Left renal cortex interstitium (tissue), 4 donors: ENCODE measurements around the gene DSTN. TPM values are rescaled to one million over a fixed set of nuclear protein-coding genes. Genes with fewer than 3 reads are reported as not detected.

Experiments
- DNase-seq, 4 donors: peaks; one replicate each; pipeline ENCODE4 v3.0.0-alpha.2; 2013; ENCODE audit warnings: low read depth in 4 of 4, low spot score in 2 of 4, missing footprints in 1 of 4
- polyA plus RNA-seq, 4 donors: library from polyadenylated mRNA; unstranded; fragments of 120-200 nt; gene quantifications; one replicate each; pipeline ENCODE4 v1.2.1, GENCODE V29; 2013; ENCODE audit not compliant: insufficient read length in 4 of 4

Gene DSTN
- polyA plus RNA-seq, 4 donors, result 319 to 426 (median 377) TPM

GRCh38 chr20:17610566-17611289 lies 40.9 kb downstream of the DSTN start:
- DNase-seq, result no peak

GRCh38 chr20:17611290-17611539 lies 41.3 kb downstream of the DSTN start:
- DNase-seq, result no peak

GRCh38 chr20:17611540-17612286 lies 41.8 kb downstream of the DSTN start:
- DNase-seq, result no peak

- DNase-seq, result no peak
Measured at GRCh38 chr20:17612287-17612991, 42.6 kb downstream of the DSTN start.

- no peak for DNase-seq
Measured at GRCh38 chr20:17612992-17613327, 43.1 kb downstream of the DSTN start.

- no peak for DNase-seq
Measured at GRCh38 chr20:17613328-17614175, 43.7 kb downstream of the DSTN start.

GRCh38 chr20:17614176-17614811 lies 44.4 kb downstream of the DSTN start:
- no peak for DNase-seq

GRCh38 chr20:17614812-17615644 lies 45.2 kb downstream of the DSTN start:
- DNase-seq, result no peak

- DNase-seq, result no peak
Measured at GRCh38 chr20:17615645-17616479, 46.0 kb downstream of the DSTN start.

GRCh38 chr20:17616480-17617211 lies 46.8 kb downstream of the DSTN start:
- no peak for DNase-seq

GRCh38 chr20:17617212-17617867 lies 47.5 kb downstream of the DSTN start:
- peak in 1 of 4 donors; percentile 48 for DNase-seq

GRCh38 chr20:17617868-17618672 lies 48.2 kb downstream of the DSTN start:
- no peak for DNase-seq

GRCh38 chr20:17618673-17619013 lies 48.8 kb downstream of the DSTN start:
- DNase-seq, result no peak

GRCh38 chr20:17619351-17620093 lies 49.6 kb downstream of the DSTN start:
- DNase-seq, result no peak

- DNase-seq, result no peak
Measured at GRCh38 chr20:17620371-17621228, 50.7 kb downstream of the DSTN start.
